OCI-LY3 (cell line): ENCODE data around the gene KCNH3.

Experiments
- CTCF ChIP-seq: fragments of 200-600, 300-600 bp; sonication (generic); IDR thresholded peaks from 2 replicates; pipeline ENCODE4 v1.5.1; 2014; ENCODE audit warnings: antibody characterized with exemption, low read length, low read depth
- EZH2phosphoT487 ChIP-seq: fragments of 200-600 bp; shearing (Covaris generic); IDR thresholded peaks from 2 replicates; pipeline ENCODE4 v1.6.1; 2018; ENCODE audit warnings: antibody characterized with exemption, mixed run types, low read depth

GRCh38 chr12:49505672-49506071 lies 33.2 kb upstream of the KCNH3 start:
- TF ChIP-seq CTCF (no peak), EZH2phosphoT487 (no peak)
